ENCODE data around the gene ITPR1.

ITPR1 gene

GRCh38 chr3:4732925-4733324 lies 239.8 kb downstream of the ITPR1 start:
- no peak for DNase-seq (ENCODE audit: low read depth)
- no peaks in the 10 kb centered on the region for H3K9me3 ChIP-seq (ENCODE audit: control insufficient read depth, low read length)
- no peaks in the 10 kb centered on the region for H3K36me3 ChIP-seq (ENCODE audit: control insufficient read depth, insufficient read depth, low read length, severe bottlenecking)
- peaks cover 15% of the 10 kb centered on the region for H3K4me1 ChIP-seq (ENCODE audit: control insufficient read depth, insufficient read depth, low read length)
- no peak overlapping the region for H3K9ac ChIP-seq (ENCODE audit: low read length)
- no peaks in the 10 kb centered on the region for H3K27me3 ChIP-seq (replicated peaks; ENCODE audit: control insufficient read depth, insufficient read depth, low read length)
- H3K4me3 ChIP-seq (ENCODE audit: low read length), result no peak overlapping the region

DNA sequence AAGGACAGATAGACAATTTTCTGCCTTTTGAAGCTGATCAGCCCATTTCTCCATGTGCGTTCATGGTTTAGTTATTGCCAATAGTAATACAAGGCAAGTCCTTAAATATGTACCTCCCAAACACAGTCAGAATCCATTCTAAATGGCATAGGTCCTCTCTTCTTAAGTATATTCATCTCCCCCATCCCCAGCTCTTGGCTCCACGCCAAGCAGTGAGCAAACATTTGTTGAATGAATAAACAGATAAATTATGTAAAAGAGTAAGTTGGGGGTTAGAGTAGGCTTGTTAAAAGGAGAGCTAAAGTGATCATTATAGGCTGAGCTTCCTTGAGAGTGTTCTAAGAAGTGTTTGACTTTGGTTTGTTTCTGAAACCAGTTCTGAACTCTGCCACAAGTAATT lies 241.3 kb downstream of the ITPR1 start:
- H3K4me1 ChIP-seq (ENCODE audit: control insufficient read depth, insufficient read depth, low read length), result peaks cover 19% of the 10 kb centered on the region
- no peaks in the 10 kb centered on the region for H3K27me3 ChIP-seq (replicated peaks; ENCODE audit: control insufficient read depth, insufficient read depth, low read length)
- H3K9me3 ChIP-seq (ENCODE audit: control insufficient read depth, low read length), result no peaks in the 10 kb centered on the region

GRCh38 chr3:4735243-4735642 lies 242.1 kb downstream of the ITPR1 start:
- no peak overlapping the region for H3K9ac ChIP-seq (ENCODE audit: low read length)
- H3K36me3 ChIP-seq (ENCODE audit: control insufficient read depth, insufficient read depth, low read length, severe bottlenecking), result no peaks in the 10 kb centered on the region
- H3K4me3 ChIP-seq (ENCODE audit: low read length), result no peak overlapping the region
- no peak for DNase-seq (ENCODE audit: low read depth)
- H3K9me3 ChIP-seq (ENCODE audit: control insufficient read depth, low read length), result no peaks in the 10 kb centered on the region
- no peaks in the 10 kb centered on the region for H3K27me3 ChIP-seq (replicated peaks; ENCODE audit: control insufficient read depth, insufficient read depth, low read length)
- peaks cover 17% of the 10 kb centered on the region for H3K4me1 ChIP-seq (ENCODE audit: control insufficient read depth, insufficient read depth, low read length)

More for the DNA sequence above, 241.3 kb downstream of the ITPR1 start:
- Histone ChIP-seq H3K4me3 (ENCODE audit: low read length) (no peak overlapping the region), H3K9ac (ENCODE audit: low read length) (no peak overlapping the region), H3K36me3 (ENCODE audit: control insufficient read depth, insufficient read depth, low read length, severe bottlenecking) (no peaks in the 10 kb centered on the region)
- DNase-seq (ENCODE audit: low read depth), result no peak

GRCh38 chr3:4736284-4736861 lies 243.2 kb downstream of the ITPR1 start:
- no peaks in the 10 kb centered on the region for H3K9me3 ChIP-seq (ENCODE audit: control insufficient read depth, low read length)
- no peak overlapping the region for H3K4me3 ChIP-seq (ENCODE audit: low read length)
- DNase-seq (ENCODE audit: low read depth), result no peak
- no peaks in the 10 kb centered on the region for H3K36me3 ChIP-seq (ENCODE audit: control insufficient read depth, insufficient read depth, low read length, severe bottlenecking)
- no peaks in the 10 kb centered on the region for H3K27me3 ChIP-seq (replicated peaks; ENCODE audit: control insufficient read depth, insufficient read depth, low read length)
- no peak overlapping the region for H3K9ac ChIP-seq (ENCODE audit: low read length)
- H3K4me1 ChIP-seq (ENCODE audit: control insufficient read depth, insufficient read depth, low read length), result peaks cover 24% of the 10 kb centered on the region

DNA sequence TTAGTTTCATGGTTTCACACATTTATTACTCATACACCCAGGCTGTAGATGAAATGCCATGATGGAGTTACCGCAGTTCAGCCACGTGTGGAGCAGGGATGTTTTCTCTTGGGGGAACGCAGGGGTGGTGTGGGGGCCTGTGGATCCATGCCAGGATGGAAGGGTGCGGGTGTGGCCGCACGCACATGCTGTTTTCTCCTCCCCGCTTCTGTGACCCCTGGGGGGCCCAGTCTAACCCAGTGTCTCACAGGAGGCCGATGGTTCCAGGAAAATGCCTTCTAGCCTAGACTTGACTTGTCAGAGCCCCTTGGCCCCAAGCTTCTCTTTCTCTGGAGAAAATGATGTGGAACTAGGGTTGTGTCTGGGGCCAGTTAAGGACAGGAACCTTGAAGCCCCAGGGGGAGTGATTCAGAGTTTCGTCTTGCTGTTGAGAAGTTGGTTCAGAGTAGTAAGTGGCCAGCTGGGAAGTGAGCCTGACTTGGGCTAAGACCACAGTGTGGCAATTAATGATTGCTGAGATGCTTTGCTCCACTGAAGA lies 245.7 kb downstream of the ITPR1 start:
- H3K36me3 ChIP-seq (ENCODE audit: control insufficient read depth, insufficient read depth, low read length, severe bottlenecking), result no peaks in the 10 kb centered on the region
- no peak overlapping the region for H3K4me3 ChIP-seq (ENCODE audit: low read length)
- DNase-seq (ENCODE audit: low read depth), result no peak
- peaks cover 33% of the 10 kb centered on the region for H3K4me1 ChIP-seq (ENCODE audit: control insufficient read depth, insufficient read depth, low read length)
- H3K27me3 ChIP-seq (replicated peaks; ENCODE audit: control insufficient read depth, insufficient read depth, low read length), result no peaks in the 10 kb centered on the region
- no peak overlapping the region for H3K9ac ChIP-seq (ENCODE audit: low read length)
- H3K9me3 ChIP-seq (ENCODE audit: control insufficient read depth, low read length), result no peaks in the 10 kb centered on the region

DNA sequence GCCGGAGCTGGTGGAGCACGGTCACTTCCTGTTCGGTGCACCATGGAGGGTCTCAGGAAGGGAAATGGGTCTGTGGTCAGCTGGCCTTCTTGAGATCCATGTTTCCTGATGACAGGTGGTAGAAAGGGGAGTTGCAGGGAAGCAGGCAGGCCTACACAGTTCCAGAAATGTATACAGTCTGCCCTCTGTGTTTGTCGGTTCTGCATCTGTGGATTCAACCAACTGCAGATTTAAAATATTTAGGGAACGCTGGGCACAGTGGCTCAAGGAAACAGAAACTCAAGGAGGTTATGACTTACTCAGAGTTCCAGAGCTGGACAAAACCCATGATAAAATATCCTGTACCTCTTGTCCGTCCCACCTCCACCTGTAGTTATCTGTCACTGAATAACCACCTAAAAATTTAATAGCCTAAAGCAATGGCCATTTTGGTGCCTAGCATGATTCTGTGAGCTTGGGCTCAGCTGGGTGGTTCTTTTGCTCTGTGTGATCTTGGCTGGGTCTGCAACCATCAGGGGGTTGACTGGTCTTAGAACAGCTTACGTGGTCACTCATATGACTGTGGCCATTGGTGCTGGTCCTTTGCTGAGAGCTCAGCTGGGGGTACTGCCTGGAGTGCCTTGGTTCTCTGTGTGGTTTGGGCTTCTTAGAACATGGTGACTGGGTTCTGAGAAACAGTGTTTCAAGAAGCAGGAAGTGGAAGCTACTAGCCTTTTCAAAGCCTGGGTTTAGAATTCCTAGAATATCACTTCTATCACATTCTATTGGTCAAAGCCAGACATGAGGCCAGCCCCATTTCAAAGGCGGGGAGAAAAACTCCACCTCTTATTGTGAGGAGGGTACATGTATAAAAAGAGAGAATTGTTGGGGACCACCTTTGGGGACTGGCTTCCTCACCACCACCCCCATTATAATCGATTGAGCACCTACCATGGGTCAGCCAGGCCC lies 246.4 kb downstream of the ITPR1 start:
- Histone ChIP-seq H3K9ac (ENCODE audit: low read length) (no peak overlapping the region), H3K4me3 (ENCODE audit: low read length) (no peak overlapping the region), H3K9me3 (ENCODE audit: control insufficient read depth, low read length) (no peaks in the 10 kb centered on the region), H3K36me3 (ENCODE audit: control insufficient read depth, insufficient read depth, low read length, severe bottlenecking) (no peaks in the 10 kb centered on the region), H3K27me3 (replicated peaks; ENCODE audit: control insufficient read depth, insufficient read depth, low read length) (no peaks in the 10 kb centered on the region), H3K4me1 (ENCODE audit: control insufficient read depth, insufficient read depth, low read length) (peaks cover 30% of the 10 kb centered on the region)
- no peak for DNase-seq (ENCODE audit: low read depth)

- no peak for DNase-seq (ENCODE audit: low read depth)
- Histone ChIP-seq H3K9me3 (ENCODE audit: control insufficient read depth, low read length) (no peaks in the 10 kb centered on the region), H3K4me1 (ENCODE audit: control insufficient read depth, insufficient read depth, low read length) (peaks cover 27% of the 10 kb centered on the region), H3K36me3 (ENCODE audit: control insufficient read depth, insufficient read depth, low read length, severe bottlenecking) (no peaks in the 10 kb centered on the region), H3K27me3 (replicated peaks; ENCODE audit: control insufficient read depth, insufficient read depth, low read length) (no peaks in the 10 kb centered on the region), H3K4me3 (ENCODE audit: low read length) (no peak overlapping the region), H3K9ac (ENCODE audit: low read length) (no peak overlapping the region)
Measured at GRCh38 chr3:4740397-4741105, 247.4 kb downstream of the ITPR1 start.

DNA sequence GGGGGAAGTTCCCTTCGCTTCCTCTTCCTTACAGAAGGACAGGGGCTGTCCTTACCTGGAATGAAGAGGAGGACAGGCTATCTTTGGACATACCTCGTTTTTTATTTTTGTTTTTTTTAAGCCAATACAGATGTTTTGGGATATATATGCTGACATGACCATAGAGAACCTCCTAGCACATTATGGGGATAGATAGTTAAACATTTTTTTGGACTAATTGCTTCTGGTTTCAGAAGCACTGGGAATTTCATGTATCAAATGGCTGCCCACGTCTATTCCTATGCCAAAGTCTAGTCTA lies 247.9 kb downstream of the ITPR1 start:
- peaks cover 27% of the 10 kb centered on the region for H3K4me1 ChIP-seq (ENCODE audit: control insufficient read depth, insufficient read depth, low read length)
- H3K4me3 ChIP-seq (ENCODE audit: low read length), result no peak overlapping the region
- no peak for DNase-seq (ENCODE audit: low read depth)
- no peak overlapping the region for H3K9ac ChIP-seq (ENCODE audit: low read length)
- no peaks in the 10 kb centered on the region for H3K36me3 ChIP-seq (ENCODE audit: control insufficient read depth, insufficient read depth, low read length, severe bottlenecking)
- H3K27me3 ChIP-seq (replicated peaks; ENCODE audit: control insufficient read depth, insufficient read depth, low read length), result no peaks in the 10 kb centered on the region
- H3K9me3 ChIP-seq (ENCODE audit: control insufficient read depth, low read length), result no peaks in the 10 kb centered on the region

- H3K4me3 ChIP-seq (ENCODE audit: low read length), result no peak overlapping the region
- H3K36me3 ChIP-seq (ENCODE audit: control insufficient read depth, insufficient read depth, low read length, severe bottlenecking), result no peaks in the 10 kb centered on the region
- H3K9me3 ChIP-seq (ENCODE audit: control insufficient read depth, low read length), result no peaks in the 10 kb centered on the region
- peak; percentile 83 for DNase-seq (ENCODE audit: low read depth)
- peaks cover 27% of the 10 kb centered on the region for H3K4me1 ChIP-seq (ENCODE audit: control insufficient read depth, insufficient read depth, low read length)
- H3K9ac ChIP-seq (ENCODE audit: low read length), result no peak overlapping the region
- H3K27me3 ChIP-seq (replicated peaks; ENCODE audit: control insufficient read depth, insufficient read depth, low read length), result no peaks in the 10 kb centered on the region
Measured at GRCh38 chr3:4741404-4742307, 248.5 kb downstream of the ITPR1 start.

- Histone ChIP-seq H3K9ac (ENCODE audit: low read length) (no peak overlapping the region), H3K4me3 (ENCODE audit: low read length) (no peak overlapping the region), H3K4me1 (ENCODE audit: control insufficient read depth, insufficient read depth, low read length) (peaks cover 27% of the 10 kb centered on the region), H3K27me3 (replicated peaks; ENCODE audit: control insufficient read depth, insufficient read depth, low read length) (no peaks in the 10 kb centered on the region), H3K9me3 (ENCODE audit: control insufficient read depth, low read length) (no peaks in the 10 kb centered on the region), H3K36me3 (ENCODE audit: control insufficient read depth, insufficient read depth, low read length, severe bottlenecking) (no peaks in the 10 kb centered on the region)
- DNase-seq (ENCODE audit: low read depth), result no peak
Measured at GRCh38 chr3:4742359-4742758, 249.2 kb downstream of the ITPR1 start.

Data from adipocyte (in vitro differentiated cells).